GM18505 (cell line): ENCODE results near the gene NTM.
"Not testable (repeated sequence)": the region's sequence is repeated elsewhere in the genome, so short reads cannot be mapped to it uniquely, and the experiment has no call there.

Experiments
- ATAC-seq: cut with Tn5 transposase; IDR thresholded peaks from one replicate; pipeline ENCODE4 v1.9.1; 2021; ENCODE audit not compliant: unreplicated experiment
- POLR2A ChIP-seq: IDR thresholded peaks from 4 replicates; pipeline ENCODE4 v1.6.1; 2011; ENCODE audit warnings: borderline replicate concordance; ENCODE audit not compliant: insufficient read depth, insufficient read length; ENCODE audit errors: extremely low read depth

NTM gene

DNA sequence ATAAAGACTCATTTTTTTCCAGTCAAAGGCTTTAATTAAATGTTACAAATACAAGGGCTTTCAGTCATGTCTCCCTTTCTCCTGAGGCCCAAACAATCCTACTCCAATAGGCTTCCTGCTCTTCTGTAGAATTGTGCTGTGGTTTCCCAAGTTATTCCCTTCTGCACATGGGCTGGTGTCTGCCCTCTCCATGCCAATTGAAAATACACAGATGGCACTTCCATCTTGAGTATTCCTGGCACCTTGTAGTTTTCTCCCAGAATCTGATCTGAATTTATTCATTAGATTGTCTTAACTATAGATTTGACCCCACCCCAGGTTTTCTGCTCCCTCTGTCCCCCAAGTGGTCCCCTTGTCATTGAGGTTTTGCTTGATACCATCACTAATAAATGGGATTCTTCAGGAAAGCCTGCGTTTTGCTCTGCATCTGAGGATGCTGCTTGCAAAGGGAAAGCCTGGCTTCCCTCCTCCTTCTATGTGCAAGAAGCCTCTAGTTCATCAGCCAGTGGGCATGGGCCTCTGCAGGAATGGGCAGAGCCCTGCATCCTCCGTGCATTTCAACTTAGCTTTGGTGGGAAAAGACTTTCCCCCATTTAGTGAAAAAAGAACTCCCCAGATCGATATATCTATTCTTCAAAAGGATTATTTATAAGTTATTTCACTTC lies 926.7 kb downstream of the NTM start:
- ATAC-seq: no peak
- TF ChIP-seq POLR2A: no peak

DNA sequence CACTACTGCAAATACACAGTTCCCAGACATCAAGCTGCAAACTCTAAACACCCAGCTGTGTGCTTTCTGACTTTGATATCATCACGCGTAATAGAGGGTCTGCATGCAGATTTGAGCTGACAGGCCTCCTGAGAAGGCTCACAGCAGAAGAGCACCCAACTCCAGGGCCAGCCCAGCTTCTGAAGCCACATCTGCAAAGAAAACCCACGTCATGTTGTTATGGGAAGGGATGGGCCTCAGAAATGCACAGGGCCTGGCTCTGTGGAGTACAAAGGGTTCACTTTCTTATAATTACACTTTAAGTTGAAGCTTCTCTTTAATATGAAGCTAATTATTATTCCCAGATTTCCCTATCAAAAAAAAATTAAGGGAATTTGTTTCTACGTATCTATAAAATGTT lies 927.9 kb downstream of the NTM start:
- ATAC-seq: no peak
- no peak for TF ChIP-seq POLR2A

DNA sequence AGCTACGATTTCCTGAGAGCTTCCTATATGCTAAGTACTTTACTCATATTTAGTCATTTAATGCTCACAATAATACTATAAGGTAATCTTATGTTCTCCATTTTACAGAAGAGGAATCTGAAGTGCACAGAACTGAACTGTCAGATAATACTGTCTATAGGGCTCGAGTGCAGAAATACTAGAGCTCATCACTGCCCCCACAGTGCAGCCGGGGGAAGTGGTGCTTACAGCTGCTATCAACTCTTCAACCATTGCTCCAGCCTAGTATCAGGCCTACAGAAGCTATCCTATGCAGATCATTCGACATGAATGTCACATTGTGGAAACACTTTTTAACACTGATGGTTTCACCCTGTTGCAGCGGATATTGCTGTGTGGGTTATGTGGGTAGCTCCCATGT lies 929.9 kb downstream of the NTM start:
- no peak for TF ChIP-seq POLR2A
- no peak for ATAC-seq

DNA sequence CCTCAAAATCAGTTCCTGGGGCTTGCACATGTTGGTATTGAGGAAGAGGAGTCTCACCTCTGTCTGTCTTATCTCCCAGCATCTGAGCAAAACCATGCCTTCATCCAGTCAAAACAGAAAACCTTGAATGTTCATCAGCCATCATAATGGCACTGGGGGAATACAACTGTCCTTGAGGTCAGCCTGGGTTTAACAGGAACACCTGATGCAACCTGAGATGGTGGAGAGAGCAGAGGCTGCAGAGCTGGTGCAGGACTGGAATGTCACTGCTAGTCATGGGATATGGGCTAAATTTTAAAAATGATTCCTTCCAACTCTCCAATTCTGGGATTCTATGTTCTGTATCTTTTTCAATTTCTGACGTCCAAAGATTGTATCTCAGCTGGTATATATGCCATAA lies 931.0 kb downstream of the NTM start:
- no peak for ATAC-seq
- no peak for TF ChIP-seq POLR2A

DNA sequence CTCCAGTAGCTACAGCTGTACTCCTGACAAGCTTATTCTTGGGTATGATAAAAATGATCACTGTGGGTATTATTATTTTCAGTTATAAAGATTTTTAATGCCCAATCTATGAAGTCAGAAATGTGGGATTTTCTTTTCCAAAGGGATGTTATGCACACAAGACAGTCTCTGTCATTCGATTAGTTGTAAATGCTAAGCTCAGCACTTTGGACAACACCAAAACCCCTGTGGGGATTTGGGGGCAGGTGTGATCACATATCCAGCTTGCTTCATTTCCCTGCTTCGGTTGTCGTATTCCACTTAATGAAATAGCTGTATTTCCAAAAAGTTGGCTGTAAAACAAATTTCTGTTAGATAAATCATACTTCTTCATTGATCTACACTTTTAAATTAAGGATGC lies 931.5 kb downstream of the NTM start:
- TF ChIP-seq POLR2A: no peak
- ATAC-seq: no peak

DNA sequence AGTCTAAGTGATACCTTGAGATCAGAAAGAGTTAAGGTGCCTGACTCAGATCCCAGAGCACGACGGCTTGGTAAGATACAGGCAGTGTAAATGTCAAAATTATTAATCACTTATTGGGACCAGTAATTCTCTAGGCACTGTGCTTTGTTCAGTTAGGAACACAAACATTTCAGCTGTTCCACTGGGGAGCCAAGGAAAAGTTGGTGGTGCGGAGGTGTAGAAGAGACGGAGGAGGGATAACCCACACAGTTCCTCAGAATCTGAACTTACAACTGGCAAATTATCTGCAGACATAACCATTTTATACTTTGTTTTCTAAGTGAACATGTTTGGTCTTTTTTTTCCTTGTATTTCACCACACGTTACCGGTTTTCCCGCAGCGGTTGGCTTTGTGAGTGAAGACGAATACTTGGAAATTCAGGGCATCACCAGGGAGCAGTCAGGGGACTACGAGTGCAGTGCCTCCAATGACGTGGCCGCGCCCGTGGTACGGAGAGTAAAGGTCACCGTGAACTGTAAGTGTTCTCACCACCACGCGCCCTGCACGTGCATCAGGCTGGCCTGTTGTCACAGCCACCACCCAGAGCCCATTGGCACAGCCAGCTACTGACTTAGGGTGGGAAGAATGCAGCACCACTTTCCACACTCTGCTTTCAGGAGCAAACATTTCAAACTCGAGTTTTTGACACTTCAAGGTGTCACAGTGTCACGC lies 937.0 kb downstream of the NTM start:
- no peak for ATAC-seq
- TF ChIP-seq POLR2A: no peak

DNA sequence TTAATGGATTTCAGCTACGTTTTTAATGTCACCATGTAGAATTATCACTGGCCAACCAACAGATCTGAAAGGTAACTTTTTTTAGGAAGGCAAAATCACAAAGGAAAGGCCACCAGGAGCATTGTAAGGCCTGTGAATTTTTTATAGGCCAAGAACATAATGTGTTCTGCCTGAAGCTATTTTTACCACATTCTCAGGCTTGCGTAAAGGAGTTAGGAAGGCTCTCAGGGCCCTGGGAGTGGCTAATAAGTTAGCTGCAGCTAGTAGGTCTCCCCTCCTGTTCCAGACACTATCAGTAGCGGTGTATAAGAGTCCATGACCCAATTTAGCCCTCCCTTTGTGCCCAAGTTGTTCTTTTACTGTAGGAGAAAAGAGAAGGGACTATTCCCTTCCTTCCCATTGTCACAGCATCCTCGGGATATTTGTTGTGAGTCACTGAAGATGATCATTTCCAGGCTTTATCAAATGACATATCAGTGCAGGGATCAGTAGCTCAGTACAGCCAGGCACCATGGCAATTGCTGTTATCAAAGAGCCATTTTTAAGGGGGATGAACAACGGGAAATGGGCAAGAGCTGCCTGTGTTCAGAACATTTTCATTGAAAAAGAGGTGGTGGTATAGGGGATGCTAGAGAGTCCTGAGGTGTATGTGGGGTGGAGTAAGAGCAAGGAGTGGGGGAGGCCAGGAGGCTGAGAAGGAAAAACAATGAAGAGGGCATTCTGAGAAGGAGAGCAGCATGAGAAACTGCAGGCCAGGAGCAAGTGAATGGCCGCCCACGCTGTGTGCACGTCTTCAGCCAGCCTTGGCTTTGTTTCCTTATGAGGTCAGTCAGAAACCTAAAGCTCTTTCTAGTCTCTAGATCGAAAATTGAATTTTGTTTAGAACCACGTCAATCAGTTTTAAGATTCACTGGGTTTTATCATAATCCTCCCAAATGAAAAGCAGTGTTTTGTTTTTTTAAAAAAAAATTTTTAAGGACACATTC lies 940.3 kb downstream of the NTM start:
- ATAC-seq: no peak
- no peak for TF ChIP-seq POLR2A

DNA sequence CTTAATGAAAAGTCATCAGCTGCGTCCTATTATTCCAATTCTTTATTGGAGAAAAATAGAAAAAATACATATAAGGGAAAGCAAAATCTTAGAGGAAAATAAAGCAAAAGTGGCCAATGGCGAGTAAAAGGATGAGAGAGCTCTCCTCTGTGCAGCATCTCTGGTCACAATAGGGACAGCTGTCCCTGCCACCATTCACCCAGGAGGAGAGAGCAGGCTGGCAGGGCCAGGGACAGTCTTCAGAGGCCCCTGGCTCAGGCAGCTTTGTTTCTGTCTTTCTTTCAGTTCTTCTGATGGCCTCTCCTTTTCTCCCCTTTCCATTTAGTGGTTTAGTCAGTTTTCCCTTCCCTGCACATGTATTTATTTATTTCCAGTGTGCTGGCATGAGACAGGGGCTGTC lies 941.3 kb downstream of the NTM start:
- no peak for ATAC-seq
- TF ChIP-seq POLR2A: no peak

DNA sequence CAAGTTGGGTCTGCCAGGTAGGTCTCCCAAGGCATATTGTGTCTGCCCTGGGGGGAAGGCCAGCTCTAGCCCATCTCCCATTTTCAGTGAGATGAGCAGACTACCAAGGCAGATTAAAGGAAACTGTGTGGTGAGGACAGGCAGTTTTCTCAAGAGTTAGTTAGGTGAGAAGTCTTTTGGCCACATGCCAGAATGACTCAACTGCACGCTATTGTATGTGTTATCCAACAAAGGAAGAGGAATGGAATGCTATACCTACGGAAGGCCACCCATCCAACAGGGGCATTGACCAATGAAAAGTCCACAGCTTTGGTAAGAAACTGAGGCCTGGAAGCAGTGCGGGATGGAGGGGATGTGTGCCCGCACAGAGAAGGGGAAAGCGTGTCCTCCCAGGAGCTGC lies 941.7 kb downstream of the NTM start:
- no peak for TF ChIP-seq POLR2A
- ATAC-seq: no peak

DNA sequence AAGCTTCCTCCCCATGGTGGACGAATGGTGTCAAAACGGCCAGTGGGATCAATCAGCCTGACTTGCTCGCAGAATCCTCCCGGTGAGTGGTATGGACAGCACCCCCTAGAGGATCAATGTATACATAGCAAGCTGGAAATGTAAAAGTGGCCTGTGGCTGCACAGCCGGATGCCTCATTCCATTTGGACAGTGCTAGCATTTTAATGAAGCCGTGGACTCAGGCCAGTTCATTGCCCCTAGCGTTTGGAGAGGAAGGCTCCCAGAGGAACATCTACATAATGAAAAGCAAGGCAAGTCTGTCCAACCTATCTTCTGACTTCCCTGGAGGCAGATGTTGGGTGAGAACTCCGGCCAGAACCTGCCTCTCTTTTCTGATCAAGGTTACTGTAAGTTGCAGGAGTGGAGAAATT lies 942.3 kb downstream of the NTM start:
- no peak for ATAC-seq
- no peak for TF ChIP-seq POLR2A

DNA sequence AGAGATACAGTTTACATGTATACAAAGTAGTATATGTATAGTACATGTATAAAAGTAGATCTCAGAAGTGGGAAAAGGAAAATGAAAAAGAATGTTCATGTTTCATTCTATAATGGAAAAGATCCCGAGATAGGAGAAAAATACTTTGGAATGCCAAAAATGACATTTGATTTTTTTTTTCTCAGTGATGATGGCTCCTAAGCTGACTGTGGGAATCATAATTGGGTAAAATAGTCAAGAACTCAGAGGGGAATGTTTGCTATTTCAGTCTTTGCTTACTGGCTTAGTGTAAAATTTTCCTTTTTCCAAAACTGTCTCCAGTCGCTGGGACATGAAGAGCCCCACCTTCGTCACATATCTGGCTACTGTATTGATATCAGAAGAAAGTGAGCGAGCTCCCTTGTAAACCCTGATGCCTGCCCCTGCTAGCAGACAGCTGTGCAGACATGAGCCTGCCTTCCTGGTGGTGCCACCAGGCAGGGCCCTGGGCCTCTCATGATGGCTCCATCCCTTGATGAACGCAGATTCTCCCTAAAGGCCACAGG lies 944.6 kb downstream of the NTM start:
- no peak for TF ChIP-seq POLR2A
- ATAC-seq: no peak

DNA sequence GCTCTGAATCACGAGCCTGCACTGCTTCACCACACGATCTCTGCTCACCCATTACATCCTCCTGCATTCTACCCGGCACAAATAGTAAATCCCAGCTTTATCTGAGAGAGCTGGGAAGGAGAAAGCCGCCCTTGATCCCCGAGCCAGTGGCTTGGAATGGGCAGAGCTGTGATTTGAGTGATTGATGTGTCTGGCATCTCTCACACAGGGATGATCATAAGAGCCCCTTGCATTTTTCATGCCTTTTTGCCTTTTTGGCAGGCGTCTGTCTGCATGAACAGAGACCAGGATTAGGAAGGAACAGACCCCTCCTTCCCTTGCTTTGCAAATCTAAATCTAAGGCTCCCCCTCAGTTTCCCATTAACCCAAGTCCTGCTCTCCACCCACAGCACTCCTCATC lies 945.3 kb downstream of the NTM start:
- no peak for TF ChIP-seq POLR2A
- ATAC-seq: no peak

DNA sequence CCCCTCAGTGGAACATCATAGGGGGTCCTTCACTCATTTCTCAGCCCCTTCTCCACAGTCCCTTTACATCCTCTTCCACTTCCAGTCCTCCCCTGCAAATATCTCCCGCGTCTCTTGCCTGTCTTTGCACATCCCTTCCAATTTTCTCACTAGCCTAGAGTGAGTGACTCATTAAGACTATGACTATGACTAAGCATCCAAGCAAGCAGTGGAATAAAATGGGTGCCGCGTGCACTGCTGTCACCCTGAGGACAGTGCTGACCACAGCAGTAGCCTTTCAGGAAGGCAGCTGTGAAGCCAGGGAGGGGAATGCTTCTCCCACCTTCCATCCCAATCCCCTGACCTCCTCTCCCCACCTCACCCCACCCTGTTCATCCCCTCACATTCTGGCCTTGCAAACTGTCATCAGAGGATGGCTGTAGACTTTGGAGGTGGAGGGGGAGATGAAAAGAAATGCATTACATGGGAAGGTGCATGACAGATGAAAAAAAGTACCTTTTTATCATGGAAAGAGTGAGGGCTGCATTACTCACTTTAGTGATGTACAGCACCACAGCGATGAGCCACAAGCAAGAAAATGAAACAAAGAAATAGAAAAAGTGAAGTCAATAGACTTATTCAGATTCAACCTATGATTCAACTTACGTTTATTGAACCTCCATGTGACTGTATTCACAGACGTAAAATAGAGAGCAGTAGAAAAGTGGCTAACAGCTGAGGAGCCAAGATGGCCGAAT lies 948.2 kb downstream of the NTM start:
- no peak for TF ChIP-seq POLR2A
- no peak for ATAC-seq

DNA sequence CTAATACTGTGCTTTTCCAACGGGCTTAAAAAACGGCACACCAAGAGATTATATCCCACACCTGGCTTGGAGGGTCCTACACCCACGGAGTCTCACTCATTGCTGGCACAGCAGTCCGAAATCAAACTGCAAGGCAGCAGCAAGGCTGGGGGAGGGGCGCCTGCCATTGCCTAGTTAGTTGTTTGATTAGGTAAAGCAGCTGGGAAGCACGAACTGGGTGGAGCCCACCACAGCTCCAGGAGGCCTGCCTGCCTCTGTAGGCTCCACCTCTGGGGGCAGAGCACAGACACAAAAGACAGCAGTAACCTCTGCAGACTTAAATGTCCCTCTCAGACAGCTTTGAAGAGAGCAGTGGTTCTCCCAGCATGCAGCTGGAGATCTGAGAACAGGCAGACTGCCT lies 949.0 kb downstream of the NTM start:
- not testable (repeated sequence) for ATAC-seq

DNA sequence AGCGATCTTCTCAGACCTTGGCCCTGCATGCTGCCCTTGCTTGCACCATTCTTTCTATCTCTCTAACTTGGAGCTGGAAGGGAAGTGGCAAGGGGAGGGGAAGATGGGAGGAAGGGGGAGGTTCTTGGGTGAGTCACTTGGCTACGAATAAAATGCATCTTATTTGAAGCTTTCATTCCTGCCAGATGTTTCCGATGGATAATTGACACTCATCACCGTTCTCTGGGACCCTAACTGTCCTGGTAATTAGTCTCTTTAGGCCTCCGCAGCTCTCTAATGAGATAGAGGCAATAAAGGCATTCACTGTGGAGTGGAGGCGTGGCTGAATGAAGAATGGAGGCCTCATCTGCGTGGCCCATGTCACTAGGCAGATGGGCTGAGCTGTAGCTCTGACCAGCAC lies 960.1 kb downstream of the NTM start:
- TF ChIP-seq POLR2A: no peak
- ATAC-seq: no peak
